Activated naive CD4-positive, alpha-beta T cell treated with anti-CD3 and anti-CD28 coated beads, Interleukin-2, amount 50 U/mL, for 72 hours (primary cell): ENCODE measurements around the gene WFDC5. TPM values are rescaled to one million over a fixed set of nuclear protein-coding genes. Genes with fewer than 3 reads are reported as not detected.
A peak's percentile ranks its signal among the peaks of the same experiment; 100 is the strongest.

Experiments used
- ATAC-seq, 2 donors: fragments of 150-1000 bp; cut with Tn5 transposase; 2 replicates each; pipeline ENCODE4 v1.10.0; 2021; ENCODE audit warnings: mild to moderate bottlenecking in 2 of 2, moderate library complexity in 2 of 2
- DNase-seq, 2 donors: peaks; one replicate each; pipeline ENCODE4 v3.0.0; 2021 to 2022; ENCODE audit warnings: low spot score in 2 of 2
- H3K27ac Mint-ChIP-seq, 2 donors: one replicate each; pipeline ENCODE4 v1.8.0; 2022; ENCODE audit warnings: mild to moderate bottlenecking in 2 of 2, mixed read lengths in 2 of 2
- H3K36me3 Mint-ChIP-seq, 2 donors: one replicate each; pipeline ENCODE4 v1.8.0; 2022; ENCODE audit warnings: mixed read lengths in 2 of 2
- H3K9me3 Mint-ChIP-seq, 2 donors: one replicate each; pipeline ENCODE4 v1.8.0; 2022; ENCODE audit warnings: mixed read lengths in 2 of 2
- total RNA-seq, 2 donors: library from RNA; stranded (reverse); gene quantifications; one replicate each; pipeline ENCODE4 v1.2.3, GENCODE V29; 2022

Gene WFDC5
- total RNA-seq, 2 donors from 2014 or later: not detected

- Mint-ChIP-seq H3K27ac (no peak overlapping the region), H3K36me3 (no peaks in the 10 kb centered on the region), H3K9me3 (no peaks in the 10 kb centered on the region)
- DNase-seq (no peak), ATAC-seq (peak in 1 of 2 donors; percentile 58)
These were observed 6.4 kb upstream of the WFDC5 start for GRCh38 chr20:45121388-45121787.

- H3K9me3 Mint-ChIP-seq: no peaks in the 10 kb centered on the region
- H3K36me3 Mint-ChIP-seq: no peaks in the 10 kb centered on the region
- DNase-seq (no peak), ATAC-seq (no peak)
- H3K27ac Mint-ChIP-seq: no peak overlapping the region
These were observed 4.7 kb upstream of the WFDC5 start for GRCh38 chr20:45119556-45120266.

DNA sequence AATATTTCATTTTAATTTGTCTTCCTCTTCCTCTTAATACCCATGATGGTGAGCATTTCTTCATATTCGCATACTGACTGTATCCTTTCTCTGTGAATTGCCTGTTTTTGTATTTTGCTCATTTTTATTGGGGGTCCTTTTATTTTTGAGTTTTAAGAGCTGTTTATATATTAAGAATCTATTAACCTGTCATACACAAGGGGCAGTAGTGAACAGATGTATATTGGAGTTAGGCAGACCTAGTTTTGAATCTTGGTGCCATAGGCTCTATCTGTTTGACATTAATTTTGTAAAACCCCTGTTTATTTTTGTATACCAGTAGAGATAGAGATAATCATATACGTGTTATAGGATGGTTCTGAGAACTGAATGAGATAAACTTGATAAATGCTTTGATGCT, 3.1 kb upstream of the WFDC5 start:
- no peaks in the 10 kb centered on the region for H3K9me3 Mint-ChIP-seq
- no peak for DNase-seq
- no peak overlapping the region for H3K27ac Mint-ChIP-seq
- H3K36me3 Mint-ChIP-seq: no peaks in the 10 kb centered on the region
- no peak for ATAC-seq

- DNase-seq: no peak
- ATAC-seq: no peak
- Mint-ChIP-seq H3K27ac (no peak overlapping the region), H3K36me3 (no peaks in the 10 kb centered on the region), H3K9me3 (no peaks in the 10 kb centered on the region)
These were observed 2.6 kb upstream of the WFDC5 start for GRCh38 chr20:45117581-45117980.

DNA sequence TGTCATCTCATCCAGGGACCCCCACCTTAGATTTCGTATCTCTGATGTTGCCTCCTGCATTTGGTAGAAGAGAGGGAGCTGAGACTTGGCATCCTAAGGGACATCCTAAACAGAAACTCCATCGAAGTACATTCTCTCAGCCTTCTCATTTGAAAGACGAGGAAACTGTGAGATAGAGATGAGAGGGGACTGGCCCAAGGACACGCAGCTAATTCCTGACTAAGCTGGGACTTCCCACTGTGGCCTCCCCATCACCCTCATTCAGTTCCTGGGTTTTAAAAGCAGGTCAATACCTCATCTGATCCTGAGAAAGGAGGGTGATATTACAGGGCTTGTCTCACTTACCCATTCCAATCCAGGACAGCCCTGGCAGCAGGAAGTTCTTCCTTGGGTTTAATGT, 855 bp upstream of the WFDC5 start:
- no peak for DNase-seq
- peak in 1 of 2 donors; percentile 63 for ATAC-seq
- no peaks in the 10 kb centered on the region for H3K36me3 Mint-ChIP-seq
- H3K27ac Mint-ChIP-seq: no peak overlapping the region
- H3K9me3 Mint-ChIP-seq: no peaks in the 10 kb centered on the region

DNA sequence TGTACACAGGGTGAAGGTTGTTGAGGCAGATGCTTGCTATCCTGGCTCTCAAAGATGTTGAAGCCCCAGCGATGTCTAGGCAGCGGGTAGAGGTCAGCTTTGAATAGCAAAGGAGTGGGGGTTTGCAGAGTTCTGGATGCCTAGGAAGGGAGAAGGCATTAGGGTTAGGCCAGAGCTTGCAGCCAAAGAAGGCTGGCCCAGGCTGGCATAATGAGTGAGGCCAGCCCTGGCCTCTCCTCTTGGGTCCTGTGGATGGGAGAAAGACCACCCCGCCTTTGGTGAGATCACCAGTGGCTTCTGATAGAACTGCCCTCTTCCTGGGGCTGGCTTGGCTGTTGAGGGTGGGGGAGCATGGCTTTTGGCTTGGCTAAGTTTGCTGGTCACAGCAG, 406 bp upstream of the WFDC5 start:
- DNase-seq: no peak
- no peak for ATAC-seq
- Mint-ChIP-seq H3K27ac (no peak overlapping the region), H3K36me3 (no peaks in the 10 kb centered on the region), H3K9me3 (no peaks in the 10 kb centered on the region)

GRCh38 chr20:45113865-45114264, 1.1 kb downstream of the WFDC5 start:
- Mint-ChIP-seq H3K36me3 (no peaks in the 10 kb centered on the region), H3K27ac (no peak overlapping the region), H3K9me3 (no peaks in the 10 kb centered on the region)
- DNase-seq: no peak
- no peak for ATAC-seq

GRCh38 chr20:45112754-45113153, 2.2 kb downstream of the WFDC5 start:
- H3K36me3 Mint-ChIP-seq: no peaks in the 10 kb centered on the region
- no peak overlapping the region for H3K27ac Mint-ChIP-seq
- no peaks in the 10 kb centered on the region for H3K9me3 Mint-ChIP-seq
- DNase-seq (no peak), ATAC-seq (no peak)

DNA sequence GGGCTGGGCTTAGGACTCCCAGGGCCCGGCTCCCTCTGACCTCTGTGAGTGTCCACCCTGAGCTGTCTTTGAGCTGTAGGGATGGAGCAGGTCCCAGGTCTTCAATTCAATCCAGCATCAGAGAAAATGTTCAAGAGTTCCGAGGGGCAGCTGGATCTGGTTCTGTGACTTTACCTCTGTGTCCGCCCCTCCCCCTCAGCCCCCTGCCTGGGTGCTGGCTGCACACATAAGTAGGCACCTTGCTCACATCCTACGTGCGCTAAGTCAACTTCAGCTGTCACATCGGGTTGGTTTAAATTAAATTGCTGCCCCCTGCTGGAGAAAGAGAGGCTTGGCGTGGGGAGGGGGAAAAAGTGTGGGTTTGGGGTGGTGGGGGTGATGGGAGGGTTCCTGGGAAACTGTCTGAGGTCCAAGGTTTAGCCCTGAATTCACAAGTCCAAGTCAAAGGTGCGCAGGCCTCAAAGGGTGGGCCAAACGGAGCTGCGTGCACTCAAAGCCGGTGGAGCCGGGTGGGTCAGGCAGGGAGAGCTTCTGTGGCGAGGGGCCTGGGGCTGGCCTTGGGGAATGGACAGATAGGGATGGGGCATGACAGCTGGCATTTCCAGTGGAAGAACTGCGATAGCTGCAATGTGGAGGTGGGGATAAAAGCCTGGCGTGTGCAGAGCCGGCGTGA, 3.0 kb downstream of the WFDC5 start:
- peak in 1 of 2 donors; percentile 53 for DNase-seq
- Mint-ChIP-seq H3K27ac (no peak overlapping the region), H3K9me3 (no peaks in the 10 kb centered on the region), H3K36me3 (no peaks in the 10 kb centered on the region)
- peak in 1 of 2 donors; percentile 42 for ATAC-seq

- no peak for ATAC-seq
- no peaks in the 10 kb centered on the region for H3K36me3 Mint-ChIP-seq
These were observed 3.7 kb downstream of the WFDC5 start for GRCh38 chr20:45111285-45111684.

DNA sequence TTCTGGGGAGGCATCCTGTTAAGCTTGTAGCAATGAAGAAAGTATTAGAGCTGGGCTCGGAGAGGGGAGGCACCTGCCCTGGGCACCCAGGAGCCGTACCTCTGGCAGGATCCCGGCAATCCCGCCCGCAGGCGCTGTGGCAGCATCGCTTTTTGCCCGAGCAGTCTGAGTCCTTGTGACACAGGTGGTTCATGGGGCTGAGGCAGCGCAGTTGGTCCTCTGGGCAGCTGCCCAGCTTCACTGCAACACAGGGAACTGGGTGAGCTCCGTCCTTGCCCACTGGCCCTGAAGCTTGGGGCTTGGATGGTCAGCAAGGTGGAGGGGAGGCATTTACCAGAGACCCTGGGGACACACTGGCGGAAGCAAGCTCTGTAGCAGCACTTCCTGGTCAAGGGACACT, 4.7 kb downstream of the WFDC5 start:
- DNase-seq (no peak), ATAC-seq (no peak)
- Mint-ChIP-seq H3K27ac (no peak overlapping the region), H3K9me3 (no peaks in the 10 kb centered on the region), H3K36me3 (no peaks in the 10 kb centered on the region)

More at GRCh38 chr20:45111285-45111684, 3.7 kb downstream of the WFDC5 start:
- Mint-ChIP-seq H3K27ac (no peak overlapping the region), H3K9me3 (no peaks in the 10 kb centered on the region)
- no peak for DNase-seq

DNA sequence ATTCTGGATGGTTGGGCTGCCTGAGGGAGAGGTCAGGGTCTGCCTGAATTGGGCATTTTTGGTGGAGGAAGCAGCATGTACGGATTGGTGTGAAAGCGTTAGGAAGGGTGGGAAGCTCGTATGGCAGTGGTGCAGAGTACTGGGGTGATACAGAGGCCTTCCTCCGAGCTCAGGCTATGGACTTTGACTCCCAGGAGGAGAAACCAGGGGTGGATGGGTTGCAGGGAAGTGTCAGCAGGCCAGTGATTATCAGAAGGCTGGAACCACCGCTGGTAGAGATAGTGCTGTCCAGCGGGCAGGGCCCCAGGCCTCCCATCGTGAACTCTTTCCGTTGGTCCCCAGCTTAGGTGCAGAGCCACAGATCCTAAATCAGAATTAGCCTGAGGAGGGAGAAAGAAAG, 5.3 kb downstream of the WFDC5 start:
- Mint-ChIP-seq H3K9me3 (no peaks in the 10 kb centered on the region), H3K27ac (no peak overlapping the region), H3K36me3 (no peaks in the 10 kb centered on the region)
- ATAC-seq (no peak), DNase-seq (no peak)

GRCh38 chr20:45105317-45105716, 9.7 kb downstream of the WFDC5 start:
- no peaks in the 10 kb centered on the region for H3K9me3 Mint-ChIP-seq
- ATAC-seq (no peak), DNase-seq (no peak)
- no peak overlapping the region for H3K27ac Mint-ChIP-seq
- H3K36me3 Mint-ChIP-seq: no peaks in the 10 kb centered on the region

DNA sequence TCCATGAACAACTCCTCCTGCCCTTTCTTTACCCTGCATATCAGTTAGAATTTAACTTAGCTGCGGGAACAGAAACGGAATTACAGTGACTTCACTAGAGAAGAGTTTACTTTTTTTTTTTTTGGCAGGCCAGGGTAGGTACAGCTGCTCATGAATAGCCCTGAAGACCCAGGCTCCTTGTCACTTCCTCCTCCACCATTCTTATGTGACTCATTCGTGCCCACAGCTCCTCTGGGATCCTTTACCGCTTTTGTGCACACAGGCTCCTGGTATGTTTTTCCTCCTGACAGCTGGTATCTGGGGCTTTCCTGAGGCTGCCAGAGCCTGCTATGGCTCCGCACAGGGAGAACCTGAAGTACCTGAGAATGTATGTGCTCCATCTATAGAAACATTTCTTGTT, 10.2 kb downstream of the WFDC5 start:
- ATAC-seq (no peak), DNase-seq (no peak)
- Mint-ChIP-seq H3K36me3 (no peaks in the 10 kb centered on the region), H3K9me3 (no peaks in the 10 kb centered on the region), H3K27ac (peak overlapping the region in 1 of 2 donors; percentile 6)

DNA sequence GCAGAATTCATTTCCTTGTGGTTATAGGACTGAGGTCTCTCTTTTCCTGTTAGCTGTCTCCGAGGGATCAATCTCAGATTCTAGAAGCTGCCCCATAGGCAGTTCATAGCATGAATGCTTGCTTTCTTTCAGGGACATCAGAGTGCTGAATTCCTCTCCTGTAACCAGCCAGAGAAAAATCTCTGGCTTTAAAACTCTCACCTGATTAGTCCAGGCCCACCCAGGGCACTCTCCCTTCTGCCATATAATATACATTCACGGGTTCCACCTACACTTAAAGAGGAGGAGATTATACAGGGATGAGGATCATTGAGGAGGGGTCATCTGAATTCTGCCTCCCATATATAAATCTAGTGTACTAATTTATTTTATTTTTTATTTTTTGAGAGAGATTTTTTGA, 11.9 kb downstream of the WFDC5 start:
- Mint-ChIP-seq H3K36me3 (no peaks in the 10 kb centered on the region), H3K27ac (no peak overlapping the region), H3K9me3 (no peaks in the 10 kb centered on the region)
- ATAC-seq (no peak), DNase-seq (no peak)

- Mint-ChIP-seq H3K27ac (no peak overlapping the region), H3K36me3 (peaks cover 0 to 4% of the 10 kb centered on the region in 2 donors), H3K9me3 (no peaks in the 10 kb centered on the region)
- DNase-seq (no peak), ATAC-seq (no peak)
These were observed 13.6 kb downstream of the WFDC5 start for GRCh38 chr20:45101333-45101850.

- peaks cover 0 to 4% of the 10 kb centered on the region in 2 donors for H3K36me3 Mint-ChIP-seq
- H3K27ac Mint-ChIP-seq: no peak within 1 kb of the TSS
- DNase-seq (no peak), ATAC-seq (peak in 1 of 2 donors; percentile 18)
- no peaks in the 10 kb centered on the region for H3K9me3 Mint-ChIP-seq
These were observed 14.3 kb downstream of the WFDC5 start, which contains the start of gene KCNS1 for GRCh38 chr20:45100563-45101245. Gene KCNS1 (minus strand): TSS chr20:45101127. CDS start chr20:45099236, 1,891 bp downstream.
